Activated CD8-positive, alpha-beta memory T cell treated with anti-CD3 and anti-CD28 coated beads, Interleukin-2, amount 50 U/mL, for 4 hours (primary cell): Measurements from ENCODE around the gene TMEM176B.
A peak's percentile ranks its signal among the peaks of the same experiment; 100 is the strongest.
"Not testable (repeated sequence)": the region's sequence is repeated elsewhere in the genome, so short reads cannot be mapped to it uniquely, and the experiment has no call there.

Experiments used
- DNase-seq: peaks from one replicate; pipeline ENCODE4 v3.0.0-alpha.2; 2020

The TMEM176B gene

DNA sequence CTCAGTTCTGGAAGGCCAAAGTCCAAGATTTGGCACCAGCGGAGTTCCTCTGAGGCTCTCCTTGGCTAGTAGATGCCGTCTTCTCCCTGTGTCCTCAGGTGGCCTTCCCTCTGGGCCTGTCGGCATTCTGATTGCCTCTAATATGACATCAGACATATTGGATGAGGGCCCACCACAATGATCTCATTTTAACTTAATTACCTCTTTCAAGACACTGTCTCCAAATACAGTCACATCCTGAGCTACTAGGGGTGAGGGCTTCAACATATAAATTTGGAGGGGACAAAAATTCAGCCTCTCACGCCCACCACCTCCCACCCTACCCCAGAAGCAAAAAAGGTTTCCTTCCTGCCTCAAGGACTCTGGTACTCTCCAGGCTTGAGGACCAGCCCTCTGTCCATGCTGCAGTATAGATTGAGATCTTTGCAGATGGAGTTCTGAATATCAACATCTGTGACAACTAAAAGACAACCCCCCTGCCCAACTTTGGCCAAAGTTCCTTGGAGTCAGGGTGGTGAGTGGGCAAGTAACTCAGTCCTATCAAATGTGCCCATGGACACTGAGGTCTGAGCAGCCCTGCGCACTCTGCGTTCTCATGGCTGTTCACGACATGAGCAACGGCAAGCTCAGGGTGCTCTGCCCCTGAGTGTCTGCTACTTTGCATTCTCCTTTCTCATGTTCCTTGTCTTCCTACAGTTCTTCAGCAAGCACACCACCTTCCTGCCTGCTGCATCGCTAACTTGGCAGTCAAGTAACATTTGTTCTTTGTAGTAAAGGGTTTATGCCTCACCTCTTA is 11.5 kb downstream of the TMEM176B start:
- DNase-seq, result no peak

DNA sequence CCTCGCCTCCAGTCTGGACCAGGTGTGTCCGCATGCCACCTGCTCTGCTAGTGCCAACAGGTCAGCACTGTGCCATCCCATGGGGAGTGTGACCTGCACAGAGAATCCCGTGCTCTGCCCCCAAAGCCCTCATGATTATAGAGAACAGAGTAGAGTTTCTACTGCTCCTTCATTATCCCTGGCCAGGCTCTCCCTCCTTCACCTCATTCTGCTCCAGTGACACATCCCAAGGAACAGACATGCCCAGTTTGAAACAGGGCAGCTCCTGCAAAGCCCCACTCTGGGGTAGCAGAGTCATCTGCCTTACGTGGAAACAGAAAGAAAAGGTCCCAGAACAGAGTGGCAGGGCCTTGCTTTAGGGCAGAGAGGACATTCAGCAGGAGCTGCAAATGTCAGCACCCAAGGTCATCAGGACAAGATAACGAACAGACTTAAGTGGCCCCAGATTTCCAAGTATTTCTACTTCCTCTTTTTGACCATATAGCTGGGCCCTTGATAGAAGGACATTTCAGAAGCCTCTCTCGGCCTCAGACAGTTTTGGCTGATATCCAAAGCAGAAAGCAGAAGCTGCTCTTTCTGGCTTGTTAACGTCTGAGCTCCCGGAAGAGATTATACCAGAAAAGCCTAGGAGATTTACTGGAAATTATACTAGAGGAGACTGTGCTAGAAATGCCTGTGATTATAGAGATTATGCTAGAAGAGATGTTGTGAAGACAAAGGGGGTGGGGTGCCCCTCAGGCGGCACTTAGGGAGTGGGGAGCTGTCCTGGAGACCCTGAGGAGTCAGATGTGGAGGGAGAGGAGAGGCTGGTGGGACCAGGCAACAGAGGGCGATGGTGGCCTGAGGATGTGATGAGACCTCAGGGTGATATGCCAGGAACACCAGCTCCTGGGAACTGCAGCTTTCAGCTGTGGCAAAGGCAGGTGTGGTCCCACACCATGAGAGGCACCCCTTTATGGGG is 12.6 kb downstream of the TMEM176B start:
- DNase-seq, result no peak

DNA sequence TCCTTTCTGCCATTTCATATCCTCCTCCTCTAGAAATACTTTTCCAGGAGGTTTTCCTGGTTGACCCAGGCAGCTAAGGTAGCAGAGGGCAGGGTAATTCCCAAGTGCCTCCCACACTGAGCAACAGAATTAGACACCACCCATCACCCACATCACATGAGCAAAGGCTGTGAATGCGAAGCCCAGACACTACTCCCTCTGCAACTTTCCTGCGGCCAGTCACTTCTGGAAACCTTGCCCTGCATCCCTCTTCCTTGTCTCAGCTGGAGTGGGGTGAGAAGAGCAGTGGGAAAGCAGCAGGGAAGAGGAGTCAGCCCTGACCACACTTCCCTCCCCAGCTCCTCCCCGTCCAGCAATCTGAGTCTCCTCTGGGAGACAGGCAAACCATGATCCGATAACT is 15.2 kb downstream of the TMEM176B start:
- DNase-seq, result no peak

DNA sequence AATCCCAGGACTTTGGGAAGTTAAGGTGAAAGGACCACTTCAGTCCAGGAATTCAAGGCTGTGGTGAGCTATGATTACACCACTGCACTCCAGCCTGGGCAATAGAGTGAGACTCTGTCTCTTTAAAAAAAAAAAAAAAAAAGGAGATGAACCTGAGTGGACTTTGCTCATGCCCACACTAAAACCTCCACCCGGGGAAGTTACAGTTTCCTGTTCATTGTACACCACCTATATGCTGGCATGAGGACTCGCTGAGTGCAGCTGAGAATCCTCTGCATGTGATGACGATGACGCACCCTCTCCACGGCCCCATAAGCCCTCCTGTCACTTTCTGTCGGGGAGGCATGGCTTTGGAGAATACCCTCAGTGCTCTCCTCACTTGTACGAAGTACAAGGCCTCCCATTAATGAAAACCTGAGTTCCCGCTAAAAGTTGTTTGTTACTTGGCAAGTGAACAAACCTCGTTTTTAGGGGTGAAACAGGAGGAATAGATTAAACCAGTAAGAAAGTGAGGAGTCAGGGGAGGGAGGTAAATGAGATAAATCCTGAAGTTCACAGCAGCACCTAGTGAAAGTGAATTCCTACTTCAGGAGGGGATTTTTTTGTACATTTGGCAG is 15.9 kb downstream of the TMEM176B start:
- no peak for DNase-seq

DNA sequence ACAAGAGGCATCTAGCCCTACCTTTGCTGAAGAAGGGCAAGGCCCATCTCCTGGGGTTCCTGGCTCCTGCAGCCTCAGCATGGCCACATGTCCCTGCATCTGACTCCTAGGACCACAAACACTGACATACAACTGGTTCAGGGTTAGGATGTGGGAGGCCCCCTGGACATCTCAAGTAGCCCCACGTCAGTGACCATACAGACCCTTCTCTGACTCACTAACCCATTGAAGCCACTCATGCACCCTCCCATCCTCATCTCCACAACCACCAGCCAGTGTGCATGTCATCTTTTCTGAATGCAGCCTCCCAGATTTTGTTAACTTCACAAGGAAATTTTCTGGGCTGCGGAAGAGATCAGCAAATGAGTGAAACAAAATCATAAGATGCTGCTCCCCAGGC is 18.2 kb downstream of the TMEM176B start:
- DNase-seq, result no peak

DNA sequence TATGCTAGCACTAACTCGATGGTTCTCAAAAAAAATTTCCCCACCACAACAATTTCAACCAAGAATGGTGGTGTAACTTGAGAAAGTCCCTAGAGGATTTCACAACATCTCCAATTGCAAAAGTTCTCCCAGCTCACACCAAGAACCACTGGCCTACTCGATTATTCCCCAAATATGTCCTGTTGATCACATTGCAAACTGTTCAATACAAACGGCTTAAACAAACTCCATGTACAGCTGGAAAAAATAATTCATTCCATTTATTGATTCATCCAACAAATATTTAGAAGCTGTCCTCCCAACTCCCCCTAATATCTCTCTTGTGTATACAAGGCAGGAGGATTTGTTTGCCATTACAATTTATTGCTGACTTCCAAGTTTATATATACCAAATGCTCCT is 19.1 kb downstream of the TMEM176B start:
- DNase-seq, result no peak

DNA sequence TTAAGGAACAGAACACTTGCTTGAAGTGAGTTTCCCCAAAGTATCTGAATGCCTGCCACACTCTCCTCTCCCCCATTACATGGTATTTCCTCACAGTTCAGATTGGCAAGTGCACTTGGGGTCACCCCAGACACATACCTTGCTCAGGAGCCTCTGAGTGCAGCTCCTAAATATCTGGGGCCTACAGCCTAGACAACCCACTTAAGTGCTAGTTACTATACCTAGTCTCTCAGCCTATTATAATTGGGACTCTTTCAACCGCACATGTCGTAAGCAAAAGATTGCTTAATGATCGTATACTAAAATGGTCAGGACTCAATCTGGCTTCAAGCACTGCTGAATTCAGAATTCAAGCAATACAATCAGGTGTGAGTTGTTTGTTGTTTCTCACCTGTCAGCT is 19.9 kb downstream of the TMEM176B start:
- no peak for DNase-seq

DNA sequence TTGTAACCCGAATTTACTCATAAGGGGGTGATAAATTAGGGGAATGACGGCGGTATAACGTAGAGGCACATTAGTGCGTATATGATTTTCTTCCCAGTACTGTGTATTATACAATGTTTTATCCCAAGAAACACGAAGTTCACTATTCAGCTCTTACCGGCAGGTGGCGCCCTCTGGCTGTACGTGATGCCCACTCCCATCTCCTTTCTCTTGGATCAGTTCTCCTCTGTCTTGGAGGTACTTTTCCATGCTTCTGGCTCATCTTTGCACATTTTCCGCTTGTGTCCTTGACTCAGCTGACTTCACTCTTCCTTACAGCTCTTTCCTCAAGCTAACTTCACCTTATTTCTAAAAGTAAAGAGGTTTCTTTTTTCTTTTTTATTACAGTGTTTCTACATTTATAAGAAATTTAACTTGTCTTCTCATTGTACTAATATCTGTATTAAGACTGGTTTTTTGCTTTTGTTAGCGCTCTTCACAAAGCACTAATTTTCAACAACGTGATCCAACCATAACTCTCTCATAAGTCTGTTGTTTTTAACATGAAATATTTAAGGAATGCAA is 21.3 kb downstream of the TMEM176B start:
- DNase-seq, result peak; percentile 76

DNA sequence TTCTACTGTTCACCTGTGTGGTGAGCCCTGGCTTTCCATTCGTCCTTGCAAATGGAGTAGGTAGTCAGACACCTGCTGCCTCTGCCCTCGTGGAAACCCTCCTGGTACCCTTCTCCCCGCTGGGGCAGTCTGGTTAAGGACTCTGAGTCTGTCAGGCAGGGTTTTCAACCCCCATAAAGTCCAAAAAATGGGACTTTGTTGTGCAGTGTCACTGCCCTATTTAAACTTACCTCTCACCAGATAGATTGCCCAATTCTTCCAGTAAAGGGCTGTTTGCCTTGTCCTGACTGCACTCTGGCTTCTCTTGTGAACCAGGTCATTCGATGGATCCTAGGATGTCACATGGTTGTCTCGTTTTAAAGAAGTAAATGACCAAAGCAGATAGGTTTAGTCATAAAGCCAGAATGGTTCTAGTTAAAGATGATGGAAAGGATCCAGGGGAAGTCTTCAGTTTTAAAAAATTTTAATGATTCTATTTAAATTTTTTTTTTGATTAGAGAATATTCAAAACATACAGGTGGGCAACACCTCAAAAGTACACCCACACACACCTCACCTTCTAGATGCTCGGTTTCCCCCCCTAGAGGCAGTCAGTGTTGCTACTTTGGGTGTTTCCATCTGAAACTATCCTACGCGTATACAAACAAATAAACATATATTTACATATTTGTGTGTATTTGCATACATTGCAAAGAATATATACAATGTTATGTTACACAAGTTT is 22.0 kb downstream of the TMEM176B start:
- no peak for DNase-seq

DNA sequence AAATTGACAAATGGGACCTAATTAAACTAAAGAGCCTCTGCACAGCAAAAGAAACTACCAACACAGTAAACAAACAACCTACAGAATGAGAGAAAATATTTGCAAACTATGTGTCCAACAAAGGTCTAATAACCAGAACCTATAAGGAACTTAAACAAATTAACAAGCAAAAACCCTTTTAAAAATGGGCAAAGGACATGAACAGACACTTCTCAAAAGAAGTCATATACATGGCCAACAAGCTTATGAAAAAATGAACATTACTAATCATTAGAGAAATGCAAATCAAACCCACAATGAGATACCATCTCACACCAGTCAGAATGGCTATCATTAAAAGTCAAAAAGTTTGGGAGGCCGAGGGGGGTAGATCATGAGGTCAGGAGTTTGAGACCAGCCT is 26.0 kb downstream of the TMEM176B start:
- DNase-seq, result not testable (repeated sequence)

DNA sequence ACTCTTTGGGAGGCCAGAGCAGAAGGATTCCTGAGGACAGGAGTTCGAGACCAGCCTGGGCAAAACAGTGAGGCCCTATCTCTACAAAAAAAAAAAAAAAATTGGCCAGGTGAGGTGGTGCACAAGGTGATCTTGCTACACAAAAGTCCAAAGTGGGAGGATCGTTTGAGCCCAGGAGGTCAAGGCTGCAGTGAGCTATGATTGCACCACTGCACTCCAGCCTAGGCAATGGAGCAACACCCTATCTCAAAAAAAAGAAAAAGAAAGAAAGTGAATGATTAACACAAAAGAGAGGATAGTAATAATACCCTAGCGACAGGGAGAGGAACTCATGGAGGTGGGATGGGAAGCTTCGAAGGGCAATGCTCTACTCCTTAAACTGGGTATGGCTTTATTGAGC is 30.4 kb downstream of the TMEM176B start:
- no peak for DNase-seq

DNA sequence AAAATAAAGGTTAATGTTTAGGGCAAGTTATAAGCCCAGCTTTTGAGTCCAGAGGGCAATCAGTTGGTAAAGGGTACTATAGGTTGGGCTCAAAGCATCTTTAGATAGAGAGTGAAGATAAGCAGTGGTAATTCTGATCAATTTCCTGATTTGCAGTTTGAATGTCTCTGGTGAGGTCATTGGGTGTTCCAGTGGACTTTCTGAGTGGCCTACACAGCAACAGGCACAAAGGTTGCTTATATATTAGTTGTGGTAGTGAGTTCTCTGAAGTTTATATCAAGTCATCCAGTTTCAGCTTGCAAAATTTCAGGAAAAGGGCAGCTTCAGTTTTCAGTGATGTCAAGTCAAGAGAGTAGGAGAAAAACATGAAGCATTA is 33.8 kb downstream of the TMEM176B start:
- no peak for DNase-seq

DNA sequence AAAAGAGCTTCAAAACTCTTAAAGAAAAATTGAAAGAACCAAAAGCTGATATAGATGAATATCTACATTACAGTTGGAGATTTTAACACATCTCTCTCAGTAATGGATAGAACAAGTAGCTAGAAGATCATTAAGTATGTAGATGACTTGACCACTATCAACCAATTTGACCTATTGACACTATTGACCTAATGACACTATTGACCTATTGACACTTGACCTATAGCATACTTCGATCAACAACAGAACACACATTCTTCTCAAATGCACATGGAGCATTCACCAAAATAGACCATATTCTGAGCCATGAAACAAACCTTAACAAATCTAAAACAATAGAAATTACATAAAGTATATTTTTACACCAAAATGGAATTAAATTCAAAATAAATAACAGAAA is 40.7 kb downstream of the TMEM176B start:
- no peak for DNase-seq

DNA sequence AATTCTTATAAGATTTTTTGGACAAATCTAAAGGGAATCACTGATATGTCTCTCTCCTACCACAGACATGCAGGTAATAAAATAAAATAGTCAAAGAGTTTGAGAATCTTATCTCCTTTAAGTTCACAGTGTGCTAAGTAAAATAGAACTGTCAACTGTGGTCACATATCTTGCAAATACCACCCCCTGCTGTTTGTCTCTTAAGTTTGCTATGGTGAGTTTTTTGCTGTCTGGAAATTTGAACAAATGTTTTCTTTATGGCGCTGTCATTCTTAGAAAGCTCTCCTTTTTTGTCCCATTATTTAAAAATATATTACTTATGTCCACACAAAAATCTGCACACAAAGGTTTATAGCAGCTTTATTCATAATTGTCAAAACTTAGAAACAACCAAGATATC is 43.3 kb downstream of the TMEM176B start:
- no peak for DNase-seq

DNA sequence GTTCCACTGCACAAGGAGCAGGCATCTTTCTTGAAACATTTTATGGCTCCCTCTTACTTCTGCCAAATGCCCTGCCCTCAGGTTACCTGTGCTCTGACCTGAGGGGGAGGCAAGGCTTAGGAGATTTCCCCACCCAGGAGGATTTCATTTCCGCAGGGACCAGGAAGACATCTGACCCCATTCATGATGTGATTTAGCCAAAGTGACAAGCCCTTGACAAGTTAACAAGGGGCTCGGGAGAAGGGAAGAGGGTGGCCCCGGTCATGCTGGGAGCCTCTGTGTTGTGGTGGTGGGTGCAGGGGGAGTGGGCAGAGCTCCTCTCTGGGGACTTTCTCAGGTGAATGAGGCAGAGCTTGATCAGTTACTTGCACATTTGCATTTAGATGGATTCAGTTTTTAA is 44.0 kb downstream of the TMEM176B start:
- DNase-seq, result no peak

DNA sequence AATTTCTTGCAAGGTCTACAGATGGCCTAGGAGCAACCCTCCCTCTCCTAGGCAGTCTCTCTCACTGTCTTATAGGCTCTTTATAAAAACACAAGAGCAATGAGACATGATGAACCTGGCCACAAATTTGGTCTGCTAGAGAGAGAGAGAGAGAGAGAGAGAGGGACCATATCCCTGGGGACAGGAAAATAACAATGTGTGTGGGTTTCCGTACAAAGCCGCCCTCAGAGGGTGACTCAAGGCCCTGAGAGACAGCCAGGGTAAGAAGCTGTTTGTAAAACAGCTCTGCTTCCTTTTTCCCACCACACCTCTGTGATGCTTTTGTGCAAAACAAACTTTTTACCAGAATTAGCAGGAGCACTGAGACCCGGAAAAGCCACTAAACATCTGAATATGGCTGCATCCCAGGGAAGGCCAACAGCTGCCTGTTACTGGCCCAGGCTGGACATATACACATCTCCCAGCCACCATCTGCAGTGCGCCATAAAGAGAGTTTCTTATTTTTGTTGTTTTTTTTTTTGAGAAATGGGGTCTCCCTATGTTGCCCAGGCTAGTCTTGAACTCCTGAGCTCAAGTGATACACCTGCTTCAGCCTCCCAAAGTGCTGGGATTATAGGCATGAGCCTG is 44.6 kb downstream of the TMEM176B start:
- DNase-seq, result peak; percentile 70

DNA sequence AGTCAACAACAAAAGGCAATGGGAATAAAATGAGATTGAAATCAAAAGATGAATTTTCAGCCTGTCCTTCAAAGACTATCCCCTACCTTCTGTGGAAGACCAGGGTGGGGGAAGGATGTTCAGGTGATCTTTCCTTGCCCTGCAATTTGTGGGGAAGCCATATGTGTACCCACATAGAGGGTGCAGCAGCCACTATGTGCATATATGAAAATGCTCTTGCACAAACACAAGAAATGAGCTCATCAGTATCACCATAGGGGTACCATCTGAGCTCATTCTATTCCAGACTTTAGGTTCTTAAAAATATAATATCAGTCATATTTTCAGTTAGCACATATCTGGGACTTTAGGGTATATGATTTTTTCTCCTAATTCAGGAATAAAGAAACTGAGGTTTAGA is 45.2 kb downstream of the TMEM176B start:
- DNase-seq, result no peak

DNA sequence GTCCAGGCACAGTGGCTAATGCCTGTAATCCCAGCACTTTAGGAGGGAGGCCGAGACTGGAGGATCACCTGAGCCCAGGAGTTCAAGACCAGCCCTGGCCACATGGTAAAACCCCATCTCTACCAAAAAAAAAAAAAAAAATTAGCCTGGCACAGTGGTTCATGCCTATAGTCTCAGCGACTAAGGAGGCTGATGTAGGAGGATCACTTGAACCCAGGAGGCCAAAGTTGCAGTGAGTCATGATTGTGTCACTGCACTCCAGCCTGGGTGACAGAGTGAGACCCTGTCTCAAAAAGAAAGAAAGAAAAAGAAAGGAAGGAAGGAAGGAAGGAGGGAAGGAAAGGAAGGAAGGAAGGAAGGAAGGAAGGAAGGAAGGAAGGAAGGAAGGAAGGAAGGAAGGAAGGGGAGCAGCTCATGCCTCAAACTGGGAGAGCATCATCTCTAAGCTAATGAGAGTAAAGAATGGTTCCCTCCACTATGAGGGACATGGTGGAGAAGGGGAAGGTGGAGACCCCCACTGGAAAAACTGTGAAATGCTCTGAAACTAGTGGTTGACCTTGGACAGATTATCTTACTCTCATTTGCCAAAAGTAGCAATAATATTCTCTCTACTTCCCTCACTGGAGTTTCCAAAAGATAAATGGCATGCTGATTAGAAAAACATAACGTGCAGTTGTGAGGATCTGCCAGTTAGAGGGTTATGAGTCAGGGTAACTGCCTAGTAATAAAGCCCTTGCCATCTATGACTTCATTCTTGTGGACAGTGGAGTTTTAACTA is 46.1 kb downstream of the TMEM176B start:
- no peak for DNase-seq

DNA sequence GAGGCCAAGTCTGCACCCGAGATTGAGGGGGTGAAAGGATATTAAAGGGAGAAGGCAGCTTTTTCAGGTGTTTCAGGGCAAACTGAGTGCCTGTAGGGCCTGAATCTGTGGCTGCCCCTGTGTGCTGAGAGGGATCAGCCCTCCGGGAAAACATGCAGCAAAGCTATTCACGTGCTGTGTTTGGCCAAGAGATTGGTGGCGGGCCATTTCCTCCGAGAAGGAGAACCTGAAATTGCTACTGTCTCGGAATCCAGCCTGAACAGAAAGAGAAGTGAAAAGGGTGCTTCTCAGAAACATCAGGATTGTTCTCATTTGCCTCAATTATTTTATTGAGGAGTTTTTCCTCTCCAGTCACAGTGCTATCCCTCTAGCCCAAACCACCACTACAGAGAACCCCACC is 46.9 kb downstream of the TMEM176B start:
- DNase-seq, result no peak

DNA sequence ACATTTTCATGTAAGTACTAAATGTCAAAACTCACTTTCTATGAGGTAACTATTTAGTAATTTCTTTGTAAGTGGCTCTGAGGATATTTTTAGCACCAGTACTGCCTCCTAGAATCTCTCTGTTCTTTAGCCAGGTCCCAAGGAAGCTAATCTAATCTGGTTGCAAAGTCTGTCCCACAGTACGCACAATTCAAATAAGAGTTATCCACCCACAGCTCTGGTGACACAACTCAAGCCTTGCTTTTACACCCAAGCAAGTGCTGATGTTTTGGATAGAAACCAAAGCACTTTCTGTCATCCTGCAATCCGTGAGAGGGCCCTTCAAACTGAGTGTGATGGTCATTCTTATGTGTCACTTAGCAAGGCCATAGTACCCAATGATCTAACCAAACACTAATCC is 48.5 kb downstream of the TMEM176B start:
- DNase-seq, result no peak

DNA sequence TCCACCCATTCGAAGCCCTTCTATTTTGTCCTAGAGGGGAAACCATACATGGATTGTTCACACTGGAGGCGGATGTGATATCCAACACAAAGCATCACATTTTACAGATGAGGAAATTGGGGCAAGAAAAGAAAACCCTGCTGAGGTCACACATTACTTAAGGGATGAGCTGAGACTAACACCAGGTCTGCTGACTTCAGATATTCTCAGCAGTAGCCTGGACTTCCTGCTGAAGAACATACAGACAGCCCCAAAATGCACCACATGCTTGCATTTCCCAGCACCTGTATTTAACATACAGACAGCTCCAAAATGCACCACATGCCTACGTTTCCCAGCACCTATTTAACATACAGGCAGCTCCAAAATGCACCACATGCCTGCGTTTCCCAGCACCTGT is 51.8 kb downstream of the TMEM176B start:
- DNase-seq, result no peak
